GM12878 (cell line): ENCODE data around the gene ITPKA. TPM values are rescaled to one million over a fixed set of nuclear protein-coding genes. Genes with fewer than 3 reads are reported as not detected.

Source experiments
- ATAC-seq: fragments of 200-7000 bp; cut with Tn5 transposase; 3 replicates; pipeline ENCODE4 v1.9.1; 2020; ENCODE audit warnings: mild to moderate bottlenecking, moderate library complexity
- BruUV-seq: library from RNA; stranded (reverse); fragments of 400-500 nt; replicated peaks from 2 replicates; lab custom pipeline; 2021; lab: Mats Ljungman, UMichigan
- CTCF ChIA-PET: fragments of 300-600 bp; sonication (Branson Sonifier 250); formaldehyde crosslinking; extraction: SDS; loops from one replicate; lab custom pipeline; 2021; ENCODE audit warnings: inconsistent platforms; lab: Yijun Ruan, JAX
- POLR2A ChIA-PET: fragments of 350-600 bp; formaldehyde crosslinking; extraction: SDS; loops from one replicate; lab custom pipeline; 2021; ENCODE audit warnings: inconsistent platforms; lab: Charles Lee
- RAD21 ChIA-PET: fragments of 300-600 bp; sonication (Branson Sonifier 250); formaldehyde crosslinking; loops from one replicate; lab custom pipeline; 2023; ENCODE audit warnings: antibody characterized with exemption; ENCODE audit not compliant: unreplicated experiment; lab: Charles Lee
- SMC1A ChIA-PET: fragments of 300-600 bp; sonication (Branson Sonifier 250); formaldehyde crosslinking; loops from one replicate; lab custom pipeline; 2023; ENCODE audit not compliant: unreplicated experiment, uncharacterized antibody; lab: Charles Lee
- DNase-seq: peaks from one replicate; pipeline ENCODE4 v3.0.0-alpha.2; 2011; ENCODE audit warnings: low read depth, low spot score
- FAIRE-seq: peaks from 3 replicates; lab custom pipeline; 2011; peaks lifted over from hg19 to GRCh38; lab: Jason Lieb, UNC
- H2AFZ ChIP-seq: 2 replicates; pipeline ENCODE4 v1.6.0; 2011; ENCODE audit warnings: low read depth, low read length, control low read depth; ENCODE audit not compliant: control insufficient read depth
- H3K27ac ChIP-seq: 2 replicates; pipeline ENCODE4 v1.5.1; 2011; ENCODE audit warnings: control low read depth; ENCODE audit not compliant: control insufficient read depth, insufficient read depth
- H3K27me3 ChIP-seq, 2 experiments: replicated peaks in 1 of 2; 2 replicates each; pipeline versions ENCODE4 v1.6.0 to v1.6.1; 2011; ENCODE audit warnings: low read length in 1 of 2; ENCODE audit not compliant: control insufficient read depth in 2 of 2, insufficient read depth in 2 of 2
- H3K36me3 ChIP-seq, 2 experiments: 2 replicates each; pipeline ENCODE4 v1.5.1; 2011; ENCODE audit warnings: low read length in 1 of 2; ENCODE audit not compliant: control insufficient read depth in 2 of 2, insufficient read depth in 2 of 2
- H3K4me1 ChIP-seq: 2 replicates; pipeline ENCODE4 v1.6.1; 2011; ENCODE audit warnings: mild to moderate bottlenecking, low read length, moderate library complexity, mixed read lengths; ENCODE audit not compliant: control insufficient read depth, insufficient read depth
- H3K4me2 ChIP-seq: 2 replicates; pipeline ENCODE4 v1.6.0; 2011; ENCODE audit warnings: control low read depth; ENCODE audit not compliant: control insufficient read depth, insufficient read depth
- H3K4me3 ChIP-seq: fragments of 200-600 bp; sonication (generic); 2 replicates; pipeline ENCODE4 v1.5.1; 2016
- H3K79me2 ChIP-seq: 2 replicates; pipeline ENCODE4 v1.6.0; 2011; ENCODE audit warnings: low read length; ENCODE audit not compliant: control insufficient read depth, insufficient read depth
- H3K9ac ChIP-seq: 2 replicates; pipeline ENCODE4 v1.8.0; 2011; ENCODE audit warnings: low read length, control low read depth, mixed read lengths; ENCODE audit not compliant: control insufficient read depth, insufficient read depth
- H3K9me3 ChIP-seq: replicated peaks from 3 replicates; pipeline ENCODE4 v1.5.1; 2011; ENCODE audit warnings: mild to moderate bottlenecking, low read length; ENCODE audit not compliant: control insufficient read depth, insufficient read depth
- H4K20me1 ChIP-seq: 2 replicates; pipeline ENCODE4 v1.6.0; 2011; ENCODE audit not compliant: control insufficient read depth, insufficient read depth
- BHLHE40 ChIP-seq, 2 experiments: fragments of 450-650 bp in 1 of 2; IDR thresholded peaks; 2 replicates each; pipeline ENCODE4 v1.6.1; 2011 to 2017; ENCODE audit warnings: low read depth in 2 of 2, borderline replicate concordance in 1 of 2, improper control_type of control experiment in 1 of 2, low read length in 1 of 2, mild to moderate bottlenecking in 1 of 2
- CBX5 ChIP-seq: sonication (generic); IDR thresholded peaks from 2 replicates; pipeline ENCODE4 v1.6.1; 2016; ENCODE audit warnings: low read depth, moderate library complexity, mild to moderate bottlenecking, inconsistent platforms
- CTCF ChIP-seq, 3 experiments: IDR thresholded peaks in 2 of 3; conservative IDR thresholded peaks in 1 of 3; 2 replicates each; pipeline ENCODE4 v1.5.1; 2011; ENCODE audit warnings: low read depth in 3 of 3, low read length in 3 of 3, mild to moderate bottlenecking in 3 of 3, control low read depth in 2 of 3, moderate library complexity in 2 of 3, inconsistent platforms in 1 of 3, mixed read lengths in 1 of 3; ENCODE audit not compliant: control insufficient read depth in 2 of 3, insufficient read depth in 1 of 3; ENCODE audit errors: extremely low read depth in 1 of 3
- ESRRA ChIP-seq: IDR thresholded peaks from 2 replicates; pipeline ENCODE4 v1.6.1; 2012; ENCODE audit warnings: mild to moderate bottlenecking, low read length, improper control_type of control experiment
- KAT2A ChIP-seq: conservative IDR thresholded peaks from 2 replicates; pipeline ENCODE4 v1.6.1; 2011; ENCODE audit warnings: low read depth, low read length; ENCODE audit not compliant: control insufficient read depth
- MAX ChIP-seq: IDR thresholded peaks from 2 replicates; pipeline ENCODE4 v1.6.1; 2012; ENCODE audit warnings: low read depth, low read length, improper control_type of control experiment
- MYB ChIP-seq: fragments of 150-350 bp; IDR thresholded peaks from 2 replicates; pipeline ENCODE4 v1.6.1; 2014; ENCODE audit warnings: mild to moderate bottlenecking, low read depth, low read length, borderline replicate concordance
- NFIC ChIP-seq: IDR thresholded peaks from 2 replicates; pipeline ENCODE4 v1.6.1; 2012; ENCODE audit warnings: low read depth, mild to moderate bottlenecking, inconsistent platforms, low read length, moderate library complexity
- NRF1 ChIP-seq: conservative IDR thresholded peaks from 2 replicates; pipeline ENCODE4 v1.6.1; 2011; ENCODE audit warnings: mild to moderate bottlenecking, low read depth, low read length, improper control_type of control experiment
- RAD21 ChIP-seq: IDR thresholded peaks from 2 replicates; pipeline ENCODE4 v1.6.1; 2011; ENCODE audit warnings: mild to moderate bottlenecking, low read depth, low read length, moderate library complexity; ENCODE audit not compliant: insufficient read depth
- SRF ChIP-seq, 2 experiments: IDR thresholded peaks; 2 replicates each; pipeline ENCODE4 v1.6.1; 2011; ENCODE audit warnings: low read depth in 2 of 2, low read length in 2 of 2, mild to moderate bottlenecking in 1 of 2, moderate library complexity in 1 of 2
- TBL1XR1 ChIP-seq: IDR thresholded peaks from 2 replicates; pipeline ENCODE4 v1.6.1; 2012; ENCODE audit warnings: low read depth, low read length, improper control_type of control experiment
- WRNIP1 ChIP-seq: IDR thresholded peaks from 2 replicates; pipeline ENCODE4 v1.6.1; 2011; ENCODE audit warnings: low read depth, low read length, improper control_type of control experiment, borderline replicate concordance
- YBX1 ChIP-seq: fragments of 450-650 bp; IDR thresholded peaks from 2 replicates; pipeline ENCODE4 v1.6.1; 2016; ENCODE audit warnings: antibody characterized with exemption
- ZNF217 ChIP-seq: fragments of 450-650 bp; IDR thresholded peaks from 2 replicates; pipeline ENCODE4 v1.6.1; 2017; ENCODE audit warnings: antibody characterized with exemption, mild to moderate bottlenecking
- ZSCAN29 ChIP-seq: fragments of 450-650 bp; IDR thresholded peaks from 2 replicates; pipeline ENCODE4 v1.6.1; 2017; ENCODE audit warnings: mild to moderate bottlenecking, moderate library complexity
- WGBS: methylation state at CpG from one replicate; pipeline ENCODE4 v1.1.6; 2016; ENCODE audit warnings: low lambda C conversion rate; ENCODE audit not compliant: insufficient replicate concordance, insufficient coverage; ENCODE audit errors: missing lambda C conversion rate; 5-methylcytosine and 5-hydroxymethylcytosine counted together
- in situ Hi-C: fragments of 300-500 bp; cut with MboI; formaldehyde crosslinking; loops from 9 replicates; pipeline ENCODE4 v1.14.3; 2018; ENCODE audit warnings: mixed read lengths
- intact Hi-C: fragments of 100-400 bp; cut with micrococcal nuclease; formaldehyde crosslinking; loops from one replicate; pipeline ENCODE4 v1.14.2; 2022; ENCODE audit not compliant: unreplicated experiment
- polyA plus RNA-seq, 11 experiments: library from polyadenylated mRNA; depleted of rRNA in 4 of 11; unstranded in 6 of 11; stranded (reverse) in 5 of 11; fragments of >200 nt; fragmentation: Nextera tagmentation in 4 of 11; fragmentation: Illumina TruSeq in 1 of 11; extraction: Ambion mirVana in 4 of 11; extraction: Trizol in 1 of 11; gene quantifications; 1 replicate in 1 of 11; 2 replicates in 10 of 11; pipeline versions ENCODE4 v1.2.1 to v1.2.3, GENCODE V29; 2011 to 2016; ENCODE audit warnings: inconsistent platforms in 2 of 11, missing spikeins in 2 of 11, low read depth in 1 of 11
- total RNA-seq, 4 experiments: library from RNA; depleted of rRNA in 3 of 4; stranded (reverse); fragments of >200 nt in 3 of 4; fragmentation: Illumina TruSeq in 1 of 4; extraction: Trizol in 1 of 4; gene quantifications; 2 replicates each; pipeline versions ENCODE4 v1.2.1 to v1.2.3, GENCODE V29; 2013 to 2021

The ITPKA gene
- total and polyA plus RNA-seq, 10 of the 15 experiments (the other 5 are each of a cell fraction or from before 2014, with no cell fraction given): 0.04 to 1.5 (median 0.49) TPM; not detected in 1

- DNase-seq: no peak
- no peak for FAIRE-seq
- Histone ChIP-seq H3K4me2 (no peak overlapping the region), H3K79me2 (no peaks in the 10 kb centered on the region), H3K4me1 (no peaks in the 10 kb centered on the region), H2AFZ (no peak overlapping the region), H4K20me1 (no peaks in the 10 kb centered on the region), H3K27ac (no peak overlapping the region), H3K9me3 (no peaks in the 10 kb centered on the region), H3K36me3 (peaks cover 24 to 49% of the 10 kb centered on the region in 2 experiments), H3K4me3 (no peak overlapping the region), H3K9ac (no peak overlapping the region), H3K27me3 (no peaks in the 10 kb centered on the region)
- ChIA-PET RAD21 (no interaction called here), POLR2A (interaction anchor here (0.6 kb wide), 1 partner anchor 323 kb away, joined by 4 read pairs; no protein-coding TSS in a partner anchor), CTCF (no interaction called here), SMC1A (interaction anchor here (1.2 kb wide), 1 partner anchor 9 kb away, joined by 6 read pairs; no protein-coding TSS in a partner anchor)
- in situ Hi-C loops (no loop called here), intact Hi-C loops (no loop called here)
- ATAC-seq: no peak
- BruUV-seq: no TSS peak
- no peak for TF ChIP-seq KAT2A
- no peak for TF ChIP-seq ZNF217
- no peak for TF ChIP-seq ESRRA
- TF ChIP-seq TBL1XR1: no peak
- 75% methylated on average over 2 of the region's 2 CpGs for WGBS
Measured at GRCh38 chr15:41474941-41475340, 18.7 kb upstream of the ITPKA start.

GRCh38 chr15:41476416-41477048, 17.1 kb upstream of the ITPKA start:
- Histone ChIP-seq H3K9me3 (no peaks in the 10 kb centered on the region), H2AFZ (no peak overlapping the region), H3K27me3 (no peaks in the 10 kb centered on the region), H4K20me1 (no peaks in the 10 kb centered on the region), H3K9ac (no peak overlapping the region), H3K36me3 (peaks cover 22 to 36% of the 10 kb centered on the region in 2 experiments), H3K27ac (no peak overlapping the region), H3K79me2 (no peaks in the 10 kb centered on the region), H3K4me3 (no peak overlapping the region), H3K4me1 (no peaks in the 10 kb centered on the region; the same call in 1 of the 2 replicates), H3K4me2 (no peak overlapping the region)
- SMC1A ChIA-PET: no interaction called here
- POLR2A ChIA-PET: no interaction called here
- DNase-seq (no peak), ATAC-seq (no peak), FAIRE-seq (no peak)
- RAD21 ChIA-PET: no interaction called here
- in situ Hi-C loops: no loop called here
- CTCF ChIA-PET: interaction anchor here (1.2 kb wide), 1 partner anchor 10 kb away, joined by 3 read pairs; no protein-coding TSS in a partner anchor
- WGBS: 96% methylated on average over 5 of the region's 5 CpGs
- intact Hi-C loops: no loop called here
- no TSS peak for BruUV-seq
- no peak for TF ChIP-seq RAD21
- no peak for TF ChIP-seq MYB
- no peak for TF ChIP-seq YBX1
- no peak for TF ChIP-seq NRF1
- no peak for TF ChIP-seq CTCF (IDR thresholded peaks at IDR 0.05 in 2 of 3, conservative IDR thresholded peaks at IDR 0.05 in 1 of 3; ENCODE audit: control insufficient read depth in 2 of 3, extremely low read depth in 1 of 3, insufficient read depth in 1 of 3, low read depth in 3 of 3, low read length in 3 of 3)
- no peak for TF ChIP-seq ZSCAN29
- TF ChIP-seq BHLHE40 (IDR thresholded peaks at IDR 0.05; ENCODE audit: borderline replicate concordance in 1 of 2, low read depth in 2 of 2, low read length in 1 of 2): no peak
- TF ChIP-seq KAT2A: no peak
- no peak for TF ChIP-seq WRNIP1
- TF ChIP-seq NFIC: no peak
- TF ChIP-seq MAX: no peak
- no peak for TF ChIP-seq CBX5
- TF ChIP-seq SRF (IDR thresholded peaks at IDR 0.05; ENCODE audit: low read depth in 2 of 2, low read length in 2 of 2): no peak
